Measurements from ENCODE around the gene IFI27L2.

DNA sequence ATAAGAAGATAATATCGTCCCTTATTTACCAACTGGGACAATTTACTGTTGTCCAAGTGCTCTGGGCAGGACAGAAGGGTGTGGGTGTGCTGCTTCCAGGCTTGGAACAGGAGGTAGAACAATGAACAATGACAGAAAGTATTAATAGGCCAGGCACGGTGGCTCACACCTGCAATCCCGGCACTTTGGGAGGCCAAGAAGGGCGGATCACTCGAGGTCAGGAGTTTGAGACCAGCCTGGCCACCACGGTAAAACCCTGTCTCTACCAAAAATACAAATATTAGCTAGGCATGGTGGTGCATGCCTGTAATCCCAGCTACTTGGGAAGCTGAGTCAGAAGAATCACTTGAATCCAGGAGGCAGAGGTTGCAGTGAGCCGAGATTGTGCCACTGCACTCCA lies 16.3 kb downstream of the IFI27L2 start:
- no peak for TF ChIP-seq CTCF (IDR thresholded peaks at IDR 0.05)
- TF ChIP-seq POLR2A (IDR thresholded peaks at IDR 0.05), result no peak

Measured in lower leg skin (tissue), 3 donors.